ENCODE measurements around the gene CNOT4. TPM values are rescaled to one million over a fixed set of nuclear protein-coding genes. Genes with fewer than 3 reads are reported as not detected.

CNOT4 gene
- total RNA-seq, 3 donors from 2014 or later (not counting 1 experiment from before 2014, with no cell fraction given): 40.6 to 47.1 (median 40.7) TPM

- Histone ChIP-seq H3K36me3 (ENCODE audit: control insufficient read depth, insufficient read depth, low read length) (peaks cover 1% of the 10 kb centered on the region), H3K9me3 (ENCODE audit: control insufficient read depth, insufficient read depth, low read length) (no peaks in the 10 kb centered on the region), H3K4me3 (ENCODE audit: low read length) (no peak overlapping the region), H3K27me3 (ENCODE audit: control insufficient read depth, insufficient read depth, low read length) (no peaks in the 10 kb centered on the region), H3K27ac (ENCODE audit: low read length) (no peak overlapping the region), H3K4me1 (ENCODE audit: control insufficient read depth, insufficient read depth, low read length) (no peaks in the 10 kb centered on the region)
- ATAC-seq (no peak), DNase-seq (no peak)
- intact Hi-C loops (cut with micrococcal nuclease): no loop called here
- no peaks in the 10 kb centered on the region for H3K27me3 Mint-ChIP-seq (ENCODE audit: low read depth in 2 of 2)
- peak overlapping the region in 1 of 2 donors; percentile 23 for H3K27ac Mint-ChIP-seq
- H3K4me1 Mint-ChIP-seq: peaks cover 42 to 65% of the 10 kb centered on the region in 2 donors
- H3K9me3 Mint-ChIP-seq: no peaks in the 10 kb centered on the region
- H3K4me3 Mint-ChIP-seq: no peak overlapping the region
- TF ChIP-seq, protein P1, sequence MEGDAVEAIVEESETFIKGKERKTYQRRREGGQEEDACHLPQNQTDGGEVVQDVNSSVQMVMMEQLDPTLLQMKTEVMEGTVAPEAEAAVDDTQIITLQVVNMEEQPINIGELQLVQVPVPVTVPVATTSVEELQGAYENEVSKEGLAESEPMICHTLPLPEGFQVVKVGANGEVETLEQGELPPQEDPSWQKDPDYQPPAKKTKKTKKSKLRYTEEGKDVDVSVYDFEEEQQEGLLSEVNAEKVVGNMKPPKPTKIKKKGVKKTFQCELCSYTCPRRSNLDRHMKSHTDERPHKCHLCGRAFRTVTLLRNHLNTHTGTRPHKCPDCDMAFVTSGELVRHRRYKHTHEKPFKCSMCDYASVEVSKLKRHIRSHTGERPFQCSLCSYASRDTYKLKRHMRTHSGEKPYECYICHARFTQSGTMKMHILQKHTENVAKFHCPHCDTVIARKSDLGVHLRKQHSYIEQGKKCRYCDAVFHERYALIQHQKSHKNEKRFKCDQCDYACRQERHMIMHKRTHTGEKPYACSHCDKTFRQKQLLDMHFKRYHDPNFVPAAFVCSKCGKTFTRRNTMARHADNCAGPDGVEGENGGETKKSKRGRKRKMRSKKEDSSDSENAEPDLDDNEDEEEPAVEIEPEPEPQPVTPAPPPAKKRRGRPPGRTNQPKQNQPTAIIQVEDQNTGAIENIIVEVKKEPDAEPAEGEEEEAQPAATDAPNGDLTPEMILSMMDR (IDR thresholded peaks at IDR 0.05): no peak
- no peaks in the 10 kb centered on the region for H3K36me3 Mint-ChIP-seq
Observed at GRCh38 chr7:135428011-135428410, 81.9 kb downstream of the CNOT4 start.

- H3K4me3 ChIP-seq (ENCODE audit: low read length): no peak overlapping the region
- H3K9me3 ChIP-seq (ENCODE audit: control insufficient read depth, insufficient read depth, low read length): no peaks in the 10 kb centered on the region
- Mint-ChIP-seq H3K9me3 (no peaks in the 10 kb centered on the region), H3K27me3 (ENCODE audit: low read depth in 2 of 2) (no peaks in the 10 kb centered on the region), H3K36me3 (no peaks in the 10 kb centered on the region), H3K4me3 (no peak overlapping the region), H3K4me1 (peaks cover 39 to 59% of the 10 kb centered on the region in 2 donors), H3K27ac (peak overlapping the region in 1 of 2 donors; percentile 23)
- H3K4me1 ChIP-seq (ENCODE audit: control insufficient read depth, insufficient read depth, low read length): no peaks in the 10 kb centered on the region
- no peak overlapping the region for H3K27ac ChIP-seq (ENCODE audit: low read length)
- TF ChIP-seq, protein P1 (IDR thresholded peaks at IDR 0.05): no peak
- DNase-seq (no peak), ATAC-seq (no peak)
- no peaks in the 10 kb centered on the region for H3K36me3 ChIP-seq (ENCODE audit: control insufficient read depth, insufficient read depth, low read length)
- intact Hi-C loops (cut with micrococcal nuclease): no loop called here
- no peaks in the 10 kb centered on the region for H3K27me3 ChIP-seq (ENCODE audit: control insufficient read depth, insufficient read depth, low read length)
Observed at GRCh38 chr7:135427166-135427565, 82.7 kb downstream of the CNOT4 start.

DNA sequence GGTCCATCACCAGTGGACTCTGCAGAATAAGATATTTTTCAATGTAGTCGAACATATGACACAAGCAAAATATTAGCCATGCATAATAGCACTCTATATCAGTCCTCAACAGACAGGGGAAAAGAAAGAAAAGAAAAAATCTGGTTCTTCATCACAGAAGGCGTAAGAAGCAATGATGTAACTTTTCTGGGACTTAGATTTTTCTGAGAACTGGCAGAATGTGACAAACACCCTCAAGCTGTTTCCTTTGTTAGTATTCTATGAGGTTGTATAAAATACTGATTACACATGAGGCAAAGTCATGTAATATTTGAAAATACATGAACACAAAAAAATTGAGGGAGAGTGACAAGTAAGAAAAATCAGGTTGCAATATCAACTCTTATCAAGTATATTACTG is 84.9 kb downstream of the CNOT4 start:
- WGBS (ENCODE audit: insufficient coverage): 70% methylated on average over 1 of the region's 2 CpGs
- Histone ChIP-seq H3K27me3 (ENCODE audit: control insufficient read depth, insufficient read depth, low read length) (no peaks in the 10 kb centered on the region), H3K9me3 (ENCODE audit: control insufficient read depth, insufficient read depth, low read length) (no peaks in the 10 kb centered on the region), H3K4me3 (ENCODE audit: low read length) (no peak overlapping the region), H3K4me1 (ENCODE audit: control insufficient read depth, insufficient read depth, low read length) (no peaks in the 10 kb centered on the region), H3K36me3 (ENCODE audit: control insufficient read depth, insufficient read depth, low read length) (peaks cover 9% of the 10 kb centered on the region), H3K27ac (ENCODE audit: low read length) (no peak overlapping the region)
- no peaks in the 10 kb centered on the region for H3K36me3 Mint-ChIP-seq
- no peaks in the 10 kb centered on the region for H3K9me3 Mint-ChIP-seq
- ATAC-seq: no peak
- intact Hi-C loops (cut with micrococcal nuclease): no loop called here
- no peak overlapping the region for H3K4me3 Mint-ChIP-seq
- TF ChIP-seq, protein P1 (IDR thresholded peaks at IDR 0.05): no peak
- no peaks in the 10 kb centered on the region for H3K27me3 Mint-ChIP-seq (ENCODE audit: low read depth in 2 of 2)
- H3K4me1 Mint-ChIP-seq: peaks cover 46 to 66% of the 10 kb centered on the region in 2 donors
- DNase-seq: no peak
- peak overlapping the region in 1 of 2 donors; percentile 19 for H3K27ac Mint-ChIP-seq

DNA sequence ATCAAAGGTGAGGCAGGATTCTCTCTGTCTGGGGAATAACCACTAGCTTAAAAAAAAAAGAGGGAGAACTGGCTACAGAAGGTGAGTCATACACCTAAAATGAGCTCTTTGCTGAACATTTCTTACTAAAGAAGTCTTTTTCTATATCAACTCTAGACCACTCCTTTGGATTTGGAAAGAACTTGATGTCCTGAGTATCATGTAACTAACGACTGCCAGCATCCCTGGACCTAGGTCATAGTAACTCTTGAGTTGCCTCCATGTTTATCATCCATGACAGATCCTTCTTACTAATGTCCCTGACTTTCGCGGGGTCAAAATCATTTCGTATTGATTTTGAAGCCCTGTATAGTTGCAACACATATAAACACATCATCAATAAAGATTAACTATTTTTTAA is 89.1 kb downstream of the CNOT4 start:
- Mint-ChIP-seq H3K4me3 (no peak overlapping the region), H3K4me1 (peaks cover 24 to 35% of the 10 kb centered on the region in 2 donors)

More for the DNA sequence above, 89.1 kb downstream of the CNOT4 start:
- TF ChIP-seq, protein P1 (IDR thresholded peaks at IDR 0.05): no peak
- Mint-ChIP-seq H3K36me3 (no peaks in the 10 kb centered on the region), H3K27ac (no peak overlapping the region), H3K27me3 (ENCODE audit: low read depth in 2 of 2) (no peaks in the 10 kb centered on the region), H3K9me3 (no peaks in the 10 kb centered on the region)
- no peak for DNase-seq
- Histone ChIP-seq H3K4me3 (ENCODE audit: low read length) (no peak overlapping the region), H3K36me3 (ENCODE audit: control insufficient read depth, insufficient read depth, low read length) (peaks cover 20% of the 10 kb centered on the region), H3K4me1 (ENCODE audit: control insufficient read depth, insufficient read depth, low read length) (no peaks in the 10 kb centered on the region), H3K9me3 (ENCODE audit: control insufficient read depth, insufficient read depth, low read length) (no peaks in the 10 kb centered on the region), H3K27ac (ENCODE audit: low read length) (no peak overlapping the region), H3K27me3 (ENCODE audit: control insufficient read depth, insufficient read depth, low read length) (no peaks in the 10 kb centered on the region)
- 94% methylated on average over 4 of the region's 4 CpGs for WGBS (ENCODE audit: insufficient coverage)
- intact Hi-C loops (cut with micrococcal nuclease): no loop called here
- ATAC-seq: no peak
